CD8-positive, alpha-beta memory T cell (primary cell): Measurements from ENCODE around the gene ZNF839. TPM values are rescaled to one million over a fixed set of nuclear protein-coding genes. Genes with fewer than 3 reads are reported as not detected.
"Not testable (repeated sequence)": the region's sequence is repeated elsewhere in the genome, so short reads cannot be mapped to it uniquely, and the experiment has no call there.

ENCODE experiments used
- CTCF ChIA-PET: fragments of 350-600 bp; sonication (Branson Sonifier 250); formaldehyde crosslinking; loops from one replicate; lab custom pipeline; 2021; ENCODE audit warnings: antibody characterized with exemption; lab: Charles Lee
- POLR2A ChIA-PET: fragments of 350-600 bp; sonication (Branson Sonifier 250); formaldehyde crosslinking; loops from one replicate; lab custom pipeline; 2021; ENCODE audit warnings: antibody characterized with exemption; lab: Charles Lee
- DNase-seq, 5 donors: peaks; one replicate each; pipeline versions ENCODE4 v3.0.0 to v3.0.0-alpha.2; 2020 to 2022; ENCODE audit warnings: mixed read lengths in 1 of 5
- H3K27ac ChIP-seq: one replicate; pipeline ENCODE4 v1.7.0; 2013; ENCODE audit warnings: low read depth, mild to moderate bottlenecking, low read length, moderate library complexity
- H3K27me3 ChIP-seq: 2 replicates; pipeline ENCODE4 v1.7.0; 2013; ENCODE audit warnings: low read length, mild to moderate bottlenecking; ENCODE audit not compliant: insufficient read depth, poor library complexity, severe bottlenecking
- H3K36me3 ChIP-seq: 2 replicates; pipeline ENCODE4 v1.7.0; 2013; ENCODE audit warnings: mild to moderate bottlenecking, low read length, moderate library complexity; ENCODE audit not compliant: insufficient read depth
- H3K4me1 ChIP-seq: 2 replicates; pipeline ENCODE4 v1.7.0; 2013; ENCODE audit warnings: mild to moderate bottlenecking, low read length, moderate library complexity; ENCODE audit not compliant: insufficient read depth
- H3K4me3 ChIP-seq: 2 replicates; pipeline ENCODE4 v1.7.0; 2013; ENCODE audit warnings: mild to moderate bottlenecking, low read length
- H3K9me3 ChIP-seq: 2 replicates; pipeline ENCODE4 v1.7.0; 2013; ENCODE audit warnings: mild to moderate bottlenecking, low read length
- H3K27ac Mint-ChIP-seq, 8 donors: one replicate each; pipeline ENCODE4 v1.8.0; 2020 to 2021; ENCODE audit warnings: mixed read lengths in 8 of 8, mild to moderate bottlenecking in 6 of 8, inconsistent platforms in 3 of 8, moderate library complexity in 3 of 8
- H3K27me3 Mint-ChIP-seq, 2 donors: one replicate each; pipeline ENCODE4 v1.8.0; 2020 to 2021; ENCODE audit warnings: mixed read lengths in 2 of 2, mild to moderate bottlenecking in 1 of 2, moderate library complexity in 1 of 2
- H3K36me3 Mint-ChIP-seq, 3 donors: one replicate each; pipeline ENCODE4 v1.8.0; 2020 to 2021; ENCODE audit warnings: mixed read lengths in 3 of 3, inconsistent platforms in 1 of 3, mild to moderate bottlenecking in 1 of 3
- H3K4me1 Mint-ChIP-seq, 3 donors: one replicate each; pipeline ENCODE4 v1.8.0; 2020 to 2021; ENCODE audit warnings: mixed read lengths in 3 of 3, inconsistent platforms in 1 of 3, mild to moderate bottlenecking in 1 of 3
- H3K4me3 Mint-ChIP-seq, 7 donors: one replicate each; pipeline ENCODE4 v1.8.0; 2020 to 2021; ENCODE audit warnings: mixed read lengths in 7 of 7, mild to moderate bottlenecking in 6 of 7, moderate library complexity in 4 of 7, inconsistent platforms in 2 of 7
- H3K9me3 Mint-ChIP-seq, 5 donors: one replicate each; pipeline ENCODE4 v1.8.0; 2020 to 2022; ENCODE audit warnings: mixed read lengths in 5 of 5, mild to moderate bottlenecking in 3 of 5, moderate library complexity in 2 of 5, inconsistent platforms in 1 of 5
- polyA plus RNA-seq: library from polyadenylated mRNA; unstranded; fragments of 300-500 nt; fragmentation: Illumina TruSeq; gene quantifications from one replicate; pipeline ENCODE4 v1.2.3, GENCODE V29; 2021
- total RNA-seq, 2 experiments: library from RNA; stranded (reverse); gene quantifications; one replicate each; pipeline ENCODE4 v1.2.3, GENCODE V29; 2021

The ZNF839 gene
- total and polyA plus RNA-seq, 3 experiments from 2014 or later: 7.2 to 14.0 (median 12.9) TPM

- H3K27ac Mint-ChIP-seq: no peak overlapping the region
- no peak overlapping the region for H3K4me3 ChIP-seq
- DNase-seq: no peak
- H3K4me3 Mint-ChIP-seq: no peak overlapping the region
- H3K27me3 Mint-ChIP-seq: no peaks in the 10 kb centered on the region
- H3K4me1 Mint-ChIP-seq: peaks cover 0 to 4% (median 0%) of the 10 kb centered on the region in 3 donors
- H3K27ac ChIP-seq: no peak overlapping the region
- peaks cover 18% of the 10 kb centered on the region for H3K36me3 ChIP-seq
- peaks cover 0 to 85% (median 16%) of the 10 kb centered on the region in 3 donors for H3K36me3 Mint-ChIP-seq
- no peaks in the 10 kb centered on the region for H3K9me3 Mint-ChIP-seq
- no peaks in the 10 kb centered on the region for H3K9me3 ChIP-seq
- ChIA-PET POLR2A (no interaction called here), CTCF (no interaction called here)
- no peaks in the 10 kb centered on the region for H3K4me1 ChIP-seq
- H3K27me3 ChIP-seq: no peaks in the 10 kb centered on the region
These were observed 27.1 kb downstream of the ZNF839 start for GRCh38 chr14:102346645-102347044.

GRCh38 chr14:102348376-102348775 lies 28.8 kb downstream of the ZNF839 start:
- POLR2A ChIA-PET: no interaction called here
- Mint-ChIP-seq H3K36me3 (peaks cover 0 to 82% (median 18%) of the 10 kb centered on the region in 3 donors), H3K9me3 (no peaks in the 10 kb centered on the region), H3K27ac (peak overlapping the region in 2 of 8 donors; percentile 34 to 51), H3K27me3 (no peaks in the 10 kb centered on the region), H3K4me3 (no peak overlapping the region), H3K4me1 (peaks cover 1 to 4% (median 3%) of the 10 kb centered on the region in 3 donors)
- no peaks in the 10 kb centered on the region for H3K27me3 ChIP-seq
- H3K4me1 ChIP-seq: no peaks in the 10 kb centered on the region
- no peak overlapping the region for H3K4me3 ChIP-seq
- no peak for DNase-seq
- CTCF ChIA-PET: no interaction called here
- no peak overlapping the region for H3K27ac ChIP-seq
- H3K9me3 ChIP-seq: no peaks in the 10 kb centered on the region
- H3K36me3 ChIP-seq: peaks cover 21% of the 10 kb centered on the region

GRCh38 chr14:102351023-102351422 lies 31.5 kb downstream of the ZNF839 start:
- H3K4me3 ChIP-seq: no peak overlapping the region
- no peaks in the 10 kb centered on the region for H3K27me3 ChIP-seq
- DNase-seq: no peak
- H3K27me3 Mint-ChIP-seq: no peaks in the 10 kb centered on the region
- peaks cover 0 to 83% (median 16%) of the 10 kb centered on the region in 3 donors for H3K36me3 Mint-ChIP-seq
- peak overlapping the region in 1 of 8 donors; percentile 29 for H3K27ac Mint-ChIP-seq
- no peaks in the 10 kb centered on the region for H3K9me3 ChIP-seq
- no peak overlapping the region for H3K4me3 Mint-ChIP-seq
- H3K36me3 ChIP-seq: peaks cover 29% of the 10 kb centered on the region
- ChIA-PET CTCF (no interaction called here), POLR2A (no interaction called here)
- no peaks in the 10 kb centered on the region for H3K9me3 Mint-ChIP-seq
- H3K27ac ChIP-seq: no peak overlapping the region
- H3K4me1 ChIP-seq: no peaks in the 10 kb centered on the region
- H3K4me1 Mint-ChIP-seq: peaks cover 1 to 4% (median 3%) of the 10 kb centered on the region in 3 donors

- Mint-ChIP-seq H3K36me3 (peaks cover 0 to 84% (median 17%) of the 10 kb centered on the region in 3 donors), H3K27ac (peak overlapping the region in 1 of 8 donors; percentile 29)
- H3K9me3 Mint-ChIP-seq, H3K27me3 ChIP-seq, H3K4me1 ChIP-seq, H3K9me3 ChIP-seq, H3K4me3 Mint-ChIP-seq, POLR2A ChIA-PET, H3K27ac ChIP-seq, DNase-seq, H3K4me1 Mint-ChIP-seq, H3K27me3 Mint-ChIP-seq, H3K4me3 ChIP-seq: not testable (repeated sequence)
- CTCF ChIA-PET: interaction anchor here (1.0 kb wide), 1 partner anchor 36 kb away, joined by 3 read pairs; no protein-coding TSS in a partner anchor
- H3K36me3 ChIP-seq: peaks cover 32% of the 10 kb centered on the region
These were observed 32.0 kb downstream of the ZNF839 start for GRCh38 chr14:102351593-102351992.

GRCh38 chr14:102352213-102352612 lies 32.7 kb downstream of the ZNF839 start:
- no peak for DNase-seq
- no peaks in the 10 kb centered on the region for H3K4me1 ChIP-seq
- H3K4me3 Mint-ChIP-seq: no peak overlapping the region
- CTCF ChIA-PET: interaction anchor here (1.0 kb wide), 1 partner anchor 36 kb away, joined by 3 read pairs; no protein-coding TSS in a partner anchor
- H3K9me3 ChIP-seq: no peaks in the 10 kb centered on the region
- no peak overlapping the region for H3K4me3 ChIP-seq
- H3K4me1 Mint-ChIP-seq: peaks cover 3 to 6% (median 4%) of the 10 kb centered on the region in 3 donors
- H3K27ac Mint-ChIP-seq: peak overlapping the region in 1 of 8 donors; percentile 80
- peaks cover 0 to 84% (median 18%) of the 10 kb centered on the region in 3 donors for H3K36me3 Mint-ChIP-seq
- H3K36me3 ChIP-seq: peaks cover 32% of the 10 kb centered on the region
- H3K9me3 Mint-ChIP-seq: no peaks in the 10 kb centered on the region
- H3K27ac ChIP-seq: no peak overlapping the region
- no peaks in the 10 kb centered on the region for H3K27me3 Mint-ChIP-seq
- POLR2A ChIA-PET: no interaction called here
- H3K27me3 ChIP-seq: no peaks in the 10 kb centered on the region

- no peak overlapping the region for H3K27ac ChIP-seq
- peaks cover 3 to 15% (median 9%) of the 10 kb centered on the region in 3 donors for H3K4me1 Mint-ChIP-seq
- H3K4me3 ChIP-seq: no peak overlapping the region
- H3K9me3 Mint-ChIP-seq: no peaks in the 10 kb centered on the region
- peaks cover 0 to 84% (median 19%) of the 10 kb centered on the region in 3 donors for H3K36me3 Mint-ChIP-seq
- peaks cover 29% of the 10 kb centered on the region for H3K36me3 ChIP-seq
- H3K27ac Mint-ChIP-seq: no peak overlapping the region
- H3K9me3 ChIP-seq: no peaks in the 10 kb centered on the region
- no peaks in the 10 kb centered on the region for H3K27me3 ChIP-seq
- no peaks in the 10 kb centered on the region for H3K27me3 Mint-ChIP-seq
- no peak overlapping the region for H3K4me3 Mint-ChIP-seq
- ChIA-PET CTCF (no interaction called here), POLR2A (no interaction called here)
- H3K4me1 ChIP-seq: no peaks in the 10 kb centered on the region
- no peak for DNase-seq
These were observed 33.6 kb downstream of the ZNF839 start for GRCh38 chr14:102353126-102353619.

- H3K27ac ChIP-seq: no peak overlapping the region
- no peak overlapping the region for H3K27ac Mint-ChIP-seq
- H3K4me1 ChIP-seq: peaks cover under 1% of the 10 kb centered on the region
- H3K27me3 ChIP-seq: no peaks in the 10 kb centered on the region
- H3K4me3 Mint-ChIP-seq: no peak overlapping the region
- no peak overlapping the region for H3K4me3 ChIP-seq
- ChIA-PET POLR2A (no interaction called here), CTCF (interaction anchor here (1.3 kb wide), 1 partner anchor 488 kb away, joined by 3 read pairs; no protein-coding TSS in a partner anchor)
- no peaks in the 10 kb centered on the region for H3K9me3 ChIP-seq
- peaks cover 0 to 79% (median 18%) of the 10 kb centered on the region in 3 donors for H3K36me3 Mint-ChIP-seq
- no peaks in the 10 kb centered on the region for H3K9me3 Mint-ChIP-seq
- H3K4me1 Mint-ChIP-seq: peaks cover 12 to 30% (median 21%) of the 10 kb centered on the region in 3 donors
- H3K36me3 ChIP-seq: peaks cover 34% of the 10 kb centered on the region
- no peak for DNase-seq
- peaks cover 0 to 3% of the 10 kb centered on the region in 2 donors for H3K27me3 Mint-ChIP-seq
These were observed 36.7 kb downstream of the ZNF839 start for GRCh38 chr14:102356280-102356679.

- H3K4me1 ChIP-seq: peaks cover 18% of the 10 kb centered on the region
- no peaks in the 10 kb centered on the region for H3K27me3 ChIP-seq
- Mint-ChIP-seq H3K4me3 (peak overlapping the region in 1 of 7 donors; percentile 31), H3K27ac (no peak overlapping the region), H3K4me1 (peaks cover 28 to 40% (median 32%) of the 10 kb centered on the region in 3 donors), H3K27me3 (peaks cover 0 to 3% of the 10 kb centered on the region in 2 donors), H3K36me3 (peaks cover 0 to 62% (median 8%) of the 10 kb centered on the region in 3 donors), H3K9me3 (no peaks in the 10 kb centered on the region)
- no peak for DNase-seq
- ChIA-PET CTCF (interaction anchor here (2.0 kb wide), 1 partner anchor 43 kb away, joined by 5 read pairs; no protein-coding TSS in a partner anchor), POLR2A (no interaction called here)
- no peak overlapping the region for H3K4me3 ChIP-seq
- H3K36me3 ChIP-seq: peaks cover 24% of the 10 kb centered on the region
- no peaks in the 10 kb centered on the region for H3K9me3 ChIP-seq
- H3K27ac ChIP-seq: no peak overlapping the region
These were observed 39.8 kb downstream of the ZNF839 start for GRCh38 chr14:102359341-102359740.
